Gastrocnemius medialis (tissue), 4 donors: ENCODE results near the gene GPC2. TPM values are rescaled to one million over a fixed set of nuclear protein-coding genes. Genes with fewer than 3 reads are reported as not detected.
"Not testable (repeated sequence)": the region's sequence is repeated elsewhere in the genome, so short reads cannot be mapped to it uniquely, and the experiment has no call there.

Source experiments
- ATAC-seq, 2 donors: fragments of 150-250 bp; one replicate each; pipeline ENCODE4 v1.9.1; 2016
- DNase-seq, 2 donors: peaks; one replicate each; pipeline ENCODE4 v3.0.0-alpha.2; 2019
- H3K27ac ChIP-seq, 4 donors: fragments of 200-600 bp; sonication (generic); 1 replicate in 1 of 4; 2 replicates in 3 of 4; pipeline ENCODE4 v1.5.1; 2016 to 2018; ENCODE audit warnings: mild to moderate bottlenecking in 2 of 4, moderate library complexity in 1 of 4
- H3K27me3 ChIP-seq, 3 donors: fragments of 200-600 bp; sonication (generic) in 2 of 3; 1 replicate in 1 of 3; 2 replicates in 2 of 3; pipeline versions ENCODE4 v1.5.1 to v1.6.0; 2016 to 2019; ENCODE audit warnings: mild to moderate bottlenecking in 1 of 3, moderate library complexity in 1 of 3
- H3K36me3 ChIP-seq, 2 donors: fragments of 200-600 bp; sonication (generic) in 1 of 2; one replicate each; pipeline ENCODE4 v1.5.1; 2017 to 2018
- H3K4me1 ChIP-seq, 2 donors: fragments of 200-600 bp; sonication (generic) in 1 of 2; one replicate each; pipeline ENCODE4 v1.5.1; 2016 to 2017; ENCODE audit warnings: mild to moderate bottlenecking in 2 of 2
- H3K4me3 ChIP-seq, 4 donors: fragments of 200-600 bp; sonication (generic) in 3 of 4; 1 replicate in 1 of 4; 2 replicates in 3 of 4; pipeline ENCODE4 v1.5.1; 2016 to 2019; ENCODE audit warnings: mild to moderate bottlenecking in 2 of 4
- H3K9me3 ChIP-seq, 3 donors: fragments of 200-600 bp; sonication (generic) in 2 of 3; 1 replicate in 1 of 3; 2 replicates in 2 of 3; pipeline ENCODE4 v1.5.1; 2016 to 2019
- POLR2A ChIP-seq, 2 donors: fragments of 450-650 bp; IDR thresholded peaks; one replicate each; pipeline ENCODE4 v1.6.1; 2017; ENCODE audit warnings: antibody characterized with exemption in 2 of 2, mild to moderate bottlenecking in 2 of 2, moderate library complexity in 2 of 2
- in situ Hi-C, 4 donors: fragments of 200-750 bp; cut with MboI; loops; one replicate each; pipeline versions ENCODE4 v1.15.0 to v1.8.0; 2017; ENCODE audit warnings: low sequenced_read_pairs in 4 of 4
- intact Hi-C: fragments of 100-400 bp; cut with DNase I; formaldehyde crosslinking; loops from one replicate; pipeline ENCODE4 v1.15.1; 2023; ENCODE audit warnings: low total_unique reads
- total RNA-seq, 4 donors: library from RNA; depleted of rRNA; stranded (reverse); fragments of >200 nt; gene quantifications; one replicate each; pipeline versions ENCODE4 v1.1.0 to v1.2.3, GENCODE V29; 2016
- TF ChIP-seq, protein P1 (sequence below), 5 experiments: fragments of 450-650 bp in 3 of 5; fragments of 200-600 bp in 2 of 5; sonication (generic) in 2 of 5; IDR thresholded peaks in 4 of 5; conservative IDR thresholded peaks in 1 of 5; 1 replicate in 4 of 5; 2 replicates in 1 of 5; pipeline ENCODE4 v1.5.1; 2016 to 2019; ENCODE audit warnings: antibody characterized with exemption in 5 of 5, mild to moderate bottlenecking in 3 of 5, moderate library complexity in 3 of 5

The GPC2 gene
- total RNA-seq, 4 donors from 2014 or later: 4.0 TPM; not detected in 3

- peaks cover 0 to 34% of the 10 kb centered on the region in 2 donors for H3K36me3 ChIP-seq
- intact Hi-C loops: no loop called here
- in situ Hi-C loops: no loop called here
- no peak for DNase-seq
- no peak for ATAC-seq
- no peaks in the 10 kb centered on the region for H3K9me3 ChIP-seq
- peak overlapping the region in 3 of 4 donors; percentile 7 to 47 (median 46) for H3K27ac ChIP-seq
- H3K4me3 ChIP-seq: no peak overlapping the region
- no peaks in the 10 kb centered on the region for H3K27me3 ChIP-seq
- TF ChIP-seq POLR2A (IDR thresholded peaks at IDR 0.05): no peak
- TF ChIP-seq, protein P1, sequence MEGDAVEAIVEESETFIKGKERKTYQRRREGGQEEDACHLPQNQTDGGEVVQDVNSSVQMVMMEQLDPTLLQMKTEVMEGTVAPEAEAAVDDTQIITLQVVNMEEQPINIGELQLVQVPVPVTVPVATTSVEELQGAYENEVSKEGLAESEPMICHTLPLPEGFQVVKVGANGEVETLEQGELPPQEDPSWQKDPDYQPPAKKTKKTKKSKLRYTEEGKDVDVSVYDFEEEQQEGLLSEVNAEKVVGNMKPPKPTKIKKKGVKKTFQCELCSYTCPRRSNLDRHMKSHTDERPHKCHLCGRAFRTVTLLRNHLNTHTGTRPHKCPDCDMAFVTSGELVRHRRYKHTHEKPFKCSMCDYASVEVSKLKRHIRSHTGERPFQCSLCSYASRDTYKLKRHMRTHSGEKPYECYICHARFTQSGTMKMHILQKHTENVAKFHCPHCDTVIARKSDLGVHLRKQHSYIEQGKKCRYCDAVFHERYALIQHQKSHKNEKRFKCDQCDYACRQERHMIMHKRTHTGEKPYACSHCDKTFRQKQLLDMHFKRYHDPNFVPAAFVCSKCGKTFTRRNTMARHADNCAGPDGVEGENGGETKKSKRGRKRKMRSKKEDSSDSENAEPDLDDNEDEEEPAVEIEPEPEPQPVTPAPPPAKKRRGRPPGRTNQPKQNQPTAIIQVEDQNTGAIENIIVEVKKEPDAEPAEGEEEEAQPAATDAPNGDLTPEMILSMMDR (IDR thresholded peaks at IDR 0.05 in 4 of 5, conservative IDR thresholded peaks at IDR 0.05 in 1 of 5): no peak
- peaks cover 0 to 5% of the 10 kb centered on the region in 2 donors for H3K4me1 ChIP-seq
Observed at GRCh38 chr7:100221767-100222444, 44.7 kb upstream of the GPC2 start.

DNA sequence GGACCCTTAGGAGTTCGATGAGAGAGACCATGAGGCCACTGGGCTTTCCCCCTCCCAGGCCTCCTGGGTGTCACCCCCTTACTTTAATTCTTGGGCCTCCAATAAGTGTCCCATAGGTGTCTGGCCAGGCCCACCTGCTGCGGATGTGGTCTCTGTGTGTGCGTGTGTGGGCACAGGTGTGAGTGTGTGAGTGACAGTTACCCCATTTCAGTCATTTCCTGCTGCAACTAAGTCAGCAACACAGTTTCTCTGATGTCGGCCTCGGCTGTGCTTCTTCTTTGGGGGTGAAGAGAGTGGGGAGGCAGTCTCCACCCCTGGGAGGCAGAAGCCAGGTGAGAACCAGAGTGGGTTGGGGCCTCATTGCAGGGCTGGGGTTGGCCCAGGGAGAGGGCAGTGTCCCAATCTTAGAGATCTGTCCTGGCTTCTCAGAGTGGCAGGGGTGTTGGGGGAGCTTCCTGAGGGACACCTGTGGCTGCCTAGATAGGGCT lies 44.1 kb upstream of the GPC2 start:
- no peak overlapping the region for H3K4me3 ChIP-seq
- in situ Hi-C loops: no loop called here
- ATAC-seq: no peak
- H3K27ac ChIP-seq: peak overlapping the region in 2 of 4 donors; percentile 46 to 47
- no peaks in the 10 kb centered on the region for H3K27me3 ChIP-seq
- H3K9me3 ChIP-seq: no peaks in the 10 kb centered on the region
- no peak for TF ChIP-seq POLR2A (IDR thresholded peaks at IDR 0.05)
- TF ChIP-seq, protein P1 (IDR thresholded peaks at IDR 0.05 in 4 of 5, conservative IDR thresholded peaks at IDR 0.05 in 1 of 5): no peak
- H3K36me3 ChIP-seq: peaks cover 0 to 34% of the 10 kb centered on the region in 2 donors
- intact Hi-C loops: no loop called here
- DNase-seq: no peak
- peaks cover 2 to 5% of the 10 kb centered on the region in 2 donors for H3K4me1 ChIP-seq

GRCh38 chr7:100220586-100221230 lies 43.5 kb upstream of the GPC2 start:
- H3K4me1 ChIP-seq: peaks cover 3 to 4% of the 10 kb centered on the region in 2 donors
- intact Hi-C loops (no loop called here), in situ Hi-C loops (no loop called here)
- no peaks in the 10 kb centered on the region for H3K27me3 ChIP-seq
- DNase-seq (no peak), ATAC-seq (no peak)
- no peak for TF ChIP-seq POLR2A (IDR thresholded peaks at IDR 0.05)
- TF ChIP-seq, protein P1 (IDR thresholded peaks at IDR 0.05 in 4 of 5, conservative IDR thresholded peaks at IDR 0.05 in 1 of 5): no peak
- peaks cover 0 to 34% of the 10 kb centered on the region in 2 donors for H3K36me3 ChIP-seq
- H3K27ac ChIP-seq: peak overlapping the region in 3 of 4 donors; percentile 31 to 47 (median 46)
- H3K4me3 ChIP-seq: no peak overlapping the region
- no peaks in the 10 kb centered on the region for H3K9me3 ChIP-seq

GRCh38 chr7:100219801-100220585 lies 42.8 kb upstream of the GPC2 start, which contains the start of gene PVRIG:
TSS of gene PVRIG (plus strand) at chr7:100219949. CDS start at chr7:100219971, 22 bp downstream.
- H3K9me3 ChIP-seq, ATAC-seq, DNase-seq, H3K4me3 ChIP-seq, in situ Hi-C loops, H3K27me3 ChIP-seq: not testable (repeated sequence)
- peaks cover 0 to 34% of the 10 kb centered on the region in 2 donors for H3K36me3 ChIP-seq
- H3K27ac ChIP-seq: peak within 1 kb of the TSS; percentile 31 to 50 (median 47)
- peaks cover 6 to 11% of the 10 kb centered on the region in 2 donors for H3K4me1 ChIP-seq
- intact Hi-C loops: loop anchor here (10.0 kb wide), 1 partner anchor 125 kb away; no protein-coding TSS in a partner anchor
